Tibial nerve (tissue), 4 donors: Measurements from ENCODE around the gene GSTM2. TPM values are rescaled to one million over a fixed set of nuclear protein-coding genes. Genes with fewer than 3 reads are reported as not detected.
"Not testable (repeated sequence)": the region's sequence is repeated elsewhere in the genome, so short reads cannot be mapped to it uniquely, and the experiment has no call there.

Experiments
- DNase-seq, 2 donors: peaks; one replicate each; pipeline ENCODE4 v3.0.0-alpha.2; 2019; ENCODE audit warnings: low spot score in 2 of 2
- H3K27ac ChIP-seq, 4 donors: fragments of 200-600 bp; sonication (generic) in 3 of 4; one replicate each; pipeline ENCODE4 v1.5.1; 2017 to 2019; ENCODE audit warnings: mild to moderate bottlenecking in 1 of 4
- H3K27me3 ChIP-seq, 2 donors: fragments of 200-600 bp; sonication (generic) in 1 of 2; one replicate each; pipeline versions ENCODE4 v1.5.1 to v1.6.0; 2017 to 2019
- H3K36me3 ChIP-seq, 3 donors: fragments of 200-600 bp; sonication (generic); one replicate each; pipeline ENCODE4 v1.5.1; 2018 to 2019
- H3K4me1 ChIP-seq, 4 donors: fragments of 200-600 bp; sonication (generic) in 3 of 4; one replicate each; pipeline ENCODE4 v1.5.1; 2017 to 2019
- H3K4me3 ChIP-seq, 4 donors: fragments of 200-600 bp; sonication (generic) in 3 of 4; one replicate each; pipeline ENCODE4 v1.5.1; 2017 to 2019; ENCODE audit warnings: mild to moderate bottlenecking in 1 of 4, moderate library complexity in 1 of 4
- H3K9me3 ChIP-seq, 4 donors: fragments of 200-600 bp; sonication (generic) in 3 of 4; one replicate each; pipeline ENCODE4 v1.5.1; 2017 to 2019
- EP300 ChIP-seq, 2 donors: sonication (generic); formaldehyde crosslinking; IDR thresholded peaks; one replicate each; pipeline ENCODE4 v1.6.1; 2017; ENCODE audit warnings: antibody characterized with exemption in 2 of 2, mild to moderate bottlenecking in 1 of 2
- POLR2A ChIP-seq, 2 donors: fragments of 450-650 bp; IDR thresholded peaks; one replicate each; pipeline ENCODE4 v1.6.1; 2017; ENCODE audit warnings: antibody characterized with exemption in 2 of 2, mild to moderate bottlenecking in 2 of 2, moderate library complexity in 2 of 2
- WGBS, 2 donors: methylation state at CpG; one replicate each; pipeline ENCODE4 v1.1.5; 2018; 5-methylcytosine and 5-hydroxymethylcytosine counted together
- total RNA-seq, 4 donors: library from RNA; depleted of rRNA; stranded (reverse); fragments of >200 nt; gene quantifications; one replicate each; pipeline ENCODE4 v1.1.0, GENCODE V29; 2016
- TF ChIP-seq, protein P1 (sequence below), 5 experiments: fragments of 200-600 bp in 3 of 5; fragments of 450-650 bp in 2 of 5; sonication (generic) in 3 of 5; IDR thresholded peaks; one replicate each; pipeline ENCODE4 v1.5.1; 2016 to 2019; ENCODE audit warnings: antibody characterized with exemption in 5 of 5, mild to moderate bottlenecking in 3 of 5, moderate library complexity in 2 of 5

The GSTM2 gene
- total RNA-seq, 4 donors from 2014 or later: 87.1 to 120 (median 103) TPM

DNA sequence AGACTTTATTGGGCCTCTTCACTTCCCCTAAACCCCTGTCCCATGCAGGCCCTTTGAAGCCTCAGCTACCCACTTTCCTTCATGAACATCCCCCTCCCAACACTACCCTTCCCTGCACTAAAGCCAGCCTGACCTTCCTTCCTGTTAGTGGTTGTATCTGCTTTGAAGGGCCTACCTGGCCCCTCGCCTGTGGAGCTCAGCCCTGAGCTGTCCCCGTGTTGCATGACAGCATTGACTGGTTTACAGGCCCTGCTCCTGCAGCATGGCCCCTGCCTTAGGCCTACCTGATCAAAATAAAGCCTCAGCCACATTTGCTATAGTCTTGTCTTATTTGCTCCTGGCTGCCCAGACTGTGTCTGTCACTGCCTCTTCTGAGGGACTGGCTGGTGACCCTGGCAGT, 6.5 kb upstream of the GSTM2 start:
- Histone ChIP-seq H3K27me3 (no peaks in the 10 kb centered on the region), H3K4me3 (no peak overlapping the region), H3K9me3 (no peaks in the 10 kb centered on the region), H3K4me1 (peaks cover 0 to 11% (median 2%) of the 10 kb centered on the region in 4 donors), H3K27ac (no peak overlapping the region), H3K36me3 (peaks cover 0 to 43% (median 0%) of the 10 kb centered on the region in 3 donors)
- no peak for DNase-seq
- TF ChIP-seq POLR2A (IDR thresholded peaks at IDR 0.05): no peak
- WGBS, 2 donors: 81 to 84% methylated on average over 2 of the region's 2 CpGs

DNA sequence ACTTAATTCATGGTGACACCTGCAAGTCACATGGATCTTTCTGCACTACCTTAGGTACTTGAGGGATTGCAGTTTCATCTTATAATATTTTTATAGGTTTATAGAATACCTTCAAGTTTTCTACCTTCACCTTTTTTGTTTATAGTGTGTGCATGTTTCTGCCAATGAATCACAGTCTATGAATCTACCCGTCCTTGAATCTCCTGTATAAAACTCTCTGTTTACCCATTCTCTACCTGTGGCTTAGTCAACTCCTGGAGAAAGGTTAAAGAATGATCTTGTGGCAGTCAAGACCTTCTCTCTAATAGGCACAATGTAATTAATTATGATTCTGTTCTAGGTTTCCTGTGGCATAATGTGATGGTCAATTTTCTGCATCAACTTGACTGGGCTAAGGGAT, 3.2 kb upstream of the GSTM2 start:
- peaks cover 0 to 19% (median 0%) of the 10 kb centered on the region in 3 donors for H3K36me3 ChIP-seq
- peaks cover 0 to 11% (median 3%) of the 10 kb centered on the region in 4 donors for H3K4me1 ChIP-seq
- no peak for TF ChIP-seq POLR2A (IDR thresholded peaks at IDR 0.05)
- 88 to 96% methylated on average over 1 of the region's 1 CpG for WGBS, 2 donors
- no peak for DNase-seq
- H3K9me3 ChIP-seq: no peaks in the 10 kb centered on the region
- no peaks in the 10 kb centered on the region for H3K27me3 ChIP-seq
- H3K27ac ChIP-seq: no peak overlapping the region
- H3K4me3 ChIP-seq: no peak overlapping the region

- peaks cover 0 to 11% (median 3%) of the 10 kb centered on the region in 4 donors for H3K4me1 ChIP-seq
- H3K4me3 ChIP-seq: peak overlapping the region; percentile 46 to 75 (median 66)
- peak overlapping the region; percentile 40 to 84 (median 70) for H3K27ac ChIP-seq
- WGBS, 2 donors: 3 to 6% methylated on average over 20 to 25 of the region's 26 CpGs
- TF ChIP-seq POLR2A (IDR thresholded peaks at IDR 0.05) (no peak), EP300 (IDR thresholded peaks at IDR 0.05) (no peak)
- TF ChIP-seq, protein P1, sequence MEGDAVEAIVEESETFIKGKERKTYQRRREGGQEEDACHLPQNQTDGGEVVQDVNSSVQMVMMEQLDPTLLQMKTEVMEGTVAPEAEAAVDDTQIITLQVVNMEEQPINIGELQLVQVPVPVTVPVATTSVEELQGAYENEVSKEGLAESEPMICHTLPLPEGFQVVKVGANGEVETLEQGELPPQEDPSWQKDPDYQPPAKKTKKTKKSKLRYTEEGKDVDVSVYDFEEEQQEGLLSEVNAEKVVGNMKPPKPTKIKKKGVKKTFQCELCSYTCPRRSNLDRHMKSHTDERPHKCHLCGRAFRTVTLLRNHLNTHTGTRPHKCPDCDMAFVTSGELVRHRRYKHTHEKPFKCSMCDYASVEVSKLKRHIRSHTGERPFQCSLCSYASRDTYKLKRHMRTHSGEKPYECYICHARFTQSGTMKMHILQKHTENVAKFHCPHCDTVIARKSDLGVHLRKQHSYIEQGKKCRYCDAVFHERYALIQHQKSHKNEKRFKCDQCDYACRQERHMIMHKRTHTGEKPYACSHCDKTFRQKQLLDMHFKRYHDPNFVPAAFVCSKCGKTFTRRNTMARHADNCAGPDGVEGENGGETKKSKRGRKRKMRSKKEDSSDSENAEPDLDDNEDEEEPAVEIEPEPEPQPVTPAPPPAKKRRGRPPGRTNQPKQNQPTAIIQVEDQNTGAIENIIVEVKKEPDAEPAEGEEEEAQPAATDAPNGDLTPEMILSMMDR (IDR thresholded peaks at IDR 0.05): no peak
- no peaks in the 10 kb centered on the region for H3K9me3 ChIP-seq
- H3K27me3 ChIP-seq: no peaks in the 10 kb centered on the region
- no peak for DNase-seq
- peaks cover 0 to 23% (median 0%) of the 10 kb centered on the region in 3 donors for H3K36me3 ChIP-seq
Observed at GRCh38 chr1:109668123-109668775, 392 bp downstream of the GSTM2 start.

DNA sequence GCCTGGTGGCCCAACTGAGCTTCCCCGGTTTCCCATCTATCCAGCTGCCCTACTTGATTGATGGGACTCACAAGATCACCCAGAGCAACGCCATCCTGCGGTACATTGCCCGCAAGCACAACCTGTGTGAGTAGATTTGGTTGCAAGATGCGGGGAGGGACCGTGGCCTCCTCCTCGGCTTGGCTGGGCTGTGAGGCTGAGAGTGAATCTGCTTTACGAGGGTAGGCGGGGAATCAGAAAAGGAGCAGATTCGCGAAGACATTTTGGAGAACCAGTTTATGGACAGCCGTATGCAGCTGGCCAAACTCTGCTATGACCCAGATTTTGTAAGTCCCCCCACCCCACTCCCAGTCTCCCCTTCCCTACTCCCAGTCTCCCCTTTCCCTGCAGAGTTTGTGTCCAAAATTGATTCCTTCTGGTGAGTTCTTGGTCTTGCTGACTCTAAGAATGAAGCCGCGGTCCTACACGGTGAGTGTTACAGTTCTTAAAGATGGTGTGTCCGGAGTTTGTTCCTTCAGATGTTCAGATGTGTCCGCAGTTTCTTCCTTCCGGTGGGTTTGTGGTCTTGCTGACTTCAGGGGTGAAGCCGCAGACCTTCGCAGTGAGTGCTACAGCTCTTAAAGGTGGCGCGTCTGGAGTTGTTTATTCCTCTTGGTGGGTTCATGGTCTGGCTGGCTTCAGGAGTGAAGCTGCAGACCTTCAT, 1.5 kb downstream of the GSTM2 start:
- 92 to 93% methylated on average over 22 of the region's 22 CpGs for WGBS, 2 donors
- no peak for TF ChIP-seq EP300 (IDR thresholded peaks at IDR 0.05)
- TF ChIP-seq, protein P1 (IDR thresholded peaks at IDR 0.05): no peak
- no peak for TF ChIP-seq POLR2A (IDR thresholded peaks at IDR 0.05)
- Histone ChIP-seq H3K27me3 (no peaks in the 10 kb centered on the region), H3K4me3 (no peak overlapping the region), H3K27ac (no peak overlapping the region), H3K36me3 (peaks cover 0 to 30% (median 0%) of the 10 kb centered on the region in 3 donors), H3K9me3 (no peaks in the 10 kb centered on the region), H3K4me1 (peaks cover 0 to 11% (median 3%) of the 10 kb centered on the region in 4 donors)
- DNase-seq: no peak

DNA sequence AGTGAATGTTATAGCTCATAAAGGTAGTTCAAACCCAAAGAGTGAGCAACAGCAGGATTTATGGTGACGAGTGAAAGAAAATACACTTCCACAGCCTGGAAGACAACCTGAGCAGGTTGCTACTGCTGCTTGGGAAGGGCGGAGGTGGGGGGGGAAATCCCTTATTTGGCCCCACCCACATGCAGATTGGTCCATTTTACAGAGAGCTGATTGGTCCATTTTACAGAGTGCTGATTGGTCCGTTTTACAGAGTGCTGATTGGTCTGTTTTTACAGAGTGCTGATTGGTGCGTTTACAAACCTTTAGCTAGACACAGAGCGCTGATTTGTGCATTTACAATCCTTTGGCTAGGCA, 2.1 kb downstream of the GSTM2 start:
- not testable (repeated sequence) for DNase-seq, H3K9me3 ChIP-seq, H3K27me3 ChIP-seq, H3K27ac ChIP-seq, H3K4me3 ChIP-seq
- Histone ChIP-seq H3K36me3 (peaks cover 0 to 30% (median 0%) of the 10 kb centered on the region in 3 donors), H3K4me1 (peaks cover 0 to 11% (median 3%) of the 10 kb centered on the region in 4 donors)
- 91 to 98% methylated on average over 5 of the region's 5 CpGs for WGBS, 2 donors

DNA sequence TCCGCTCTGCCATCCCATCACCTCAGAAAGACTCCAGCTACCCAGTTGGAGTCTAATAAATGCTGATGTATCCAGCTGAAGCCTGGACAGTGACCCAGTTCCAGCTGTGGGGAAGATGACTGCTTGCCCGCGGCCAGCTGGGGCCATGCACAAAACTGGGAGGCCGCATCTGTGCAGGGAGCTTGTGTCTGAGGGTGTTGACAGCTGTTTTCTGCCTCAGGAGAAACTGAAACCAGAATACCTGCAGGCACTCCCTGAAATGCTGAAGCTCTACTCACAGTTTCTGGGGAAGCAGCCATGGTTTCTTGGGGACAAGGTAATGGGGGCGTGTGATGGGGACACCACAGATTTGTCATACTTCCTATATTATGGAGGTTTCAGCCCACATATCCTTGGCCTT, 3.2 kb downstream of the GSTM2 start:
- Histone ChIP-seq H3K36me3 (peaks cover 0 to 30% (median 0%) of the 10 kb centered on the region in 3 donors), H3K9me3 (no peaks in the 10 kb centered on the region), H3K4me1 (peaks cover 0 to 11% (median 3%) of the 10 kb centered on the region in 4 donors), H3K27ac (no peak overlapping the region), H3K4me3 (no peak overlapping the region), H3K27me3 (no peaks in the 10 kb centered on the region)
- TF ChIP-seq POLR2A (IDR thresholded peaks at IDR 0.05) (no peak), EP300 (IDR thresholded peaks at IDR 0.05) (no peak)
- TF ChIP-seq, protein P1 (IDR thresholded peaks at IDR 0.05): no peak
- no peak for DNase-seq
- WGBS, 2 donors: 86 to 94% methylated on average over 5 of the region's 5 CpGs

- not testable (repeated sequence) for DNase-seq
- H3K36me3 ChIP-seq: peaks cover 0 to 30% (median 0%) of the 10 kb centered on the region in 3 donors
Observed at GRCh38 chr1:109673861-109674260, 6.0 kb downstream of the GSTM2 start.

DNA sequence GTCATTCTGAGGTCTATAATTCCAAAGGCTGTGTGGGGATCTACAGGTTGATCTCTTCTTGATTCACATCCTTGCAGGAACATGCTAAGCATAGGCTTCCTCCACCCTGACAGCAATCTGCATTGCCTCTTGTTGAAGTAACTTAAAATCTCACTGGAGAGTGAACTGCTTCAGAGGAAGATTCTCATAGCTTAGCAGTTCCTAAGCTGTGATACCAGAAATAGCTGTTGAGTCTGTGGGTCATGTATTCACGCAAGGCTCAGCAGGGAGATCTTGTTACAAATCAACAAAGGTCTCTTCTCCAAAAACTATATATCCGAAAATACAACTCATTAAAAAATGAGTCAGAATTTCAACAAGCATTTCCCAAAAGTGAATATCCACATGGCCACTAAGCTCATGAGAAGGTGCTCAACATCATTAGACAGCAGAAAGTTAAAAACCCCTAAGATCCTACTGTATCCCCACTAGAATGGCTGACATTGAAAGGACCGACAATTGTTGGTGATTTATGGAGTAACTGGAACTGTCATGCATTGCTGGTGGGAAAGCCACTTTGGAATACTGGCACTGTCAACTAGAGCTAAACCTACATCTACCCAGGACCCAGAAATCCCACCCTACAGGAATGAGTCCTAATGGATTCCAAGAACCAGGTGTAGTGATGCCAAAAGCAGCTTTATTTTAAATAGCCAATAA, 9.0 kb downstream of the GSTM2 start:
- not testable (repeated sequence) for H3K27ac ChIP-seq, DNase-seq, H3K4me3 ChIP-seq, H3K27me3 ChIP-seq, H3K9me3 ChIP-seq, H3K4me1 ChIP-seq
- WGBS, 2 donors: 81% methylated on average over 3 of the region's 3 CpGs
- peaks cover 0 to 21% (median 0%) of the 10 kb centered on the region in 3 donors for H3K36me3 ChIP-seq

More at GRCh38 chr1:109673861-109674260, 6.0 kb downstream of the GSTM2 start:
- not testable (repeated sequence) for H3K4me1 ChIP-seq, H3K9me3 ChIP-seq, H3K27me3 ChIP-seq, H3K27ac ChIP-seq, H3K4me3 ChIP-seq
- 87 to 95% methylated on average over 2 of the region's 2 CpGs for WGBS, 2 donors
